HepG2 (cell line): ENCODE measurements around the gene VPS11. TPM values are rescaled to one million over a fixed set of nuclear protein-coding genes. Genes with fewer than 3 reads are reported as not detected.

ENCODE experiments used
- ATF4 ChIP-seq, 2 experiments: fragments of 450-650 bp in 1 of 2; sonication (generic) in 1 of 2; formaldehyde crosslinking; IDR thresholded peaks; 2 replicates each; pipeline versions ENCODE4 v1.5.0 to v1.8.0; 2020 to 2022; ENCODE audit warnings: mild to moderate bottlenecking in 1 of 2, missing genetic modification reagents in 1 of 2
- BATF2 ChIP-seq: sonication (generic); formaldehyde crosslinking; IDR thresholded peaks from 2 replicates; pipeline ENCODE4 v1.8.0; 2022; ENCODE audit warnings: mild to moderate bottlenecking, missing genetic modification reagents, moderate library complexity
- BHLHE40 ChIP-seq: IDR thresholded peaks from 2 replicates; pipeline ENCODE4 v1.6.1; 2011; ENCODE audit warnings: low read length, improper control_type of control experiment
- DRAP1 ChIP-seq: IDR thresholded peaks from 2 replicates; pipeline ENCODE4 v1.6.1; 2016; ENCODE audit warnings: missing genetic modification reagents, missing compliant biosample characterization
- GATAD2A ChIP-seq: IDR thresholded peaks from 2 replicates; pipeline ENCODE4 v1.6.1; 2016
- HDAC1 ChIP-seq: sonication (generic); formaldehyde crosslinking; IDR thresholded peaks from 2 replicates; pipeline ENCODE4 v1.5.1; 2020; ENCODE audit warnings: mild to moderate bottlenecking, missing genetic modification reagents
- MIER2 ChIP-seq: IDR thresholded peaks from 2 replicates; pipeline ENCODE4 v1.6.1; 2016; ENCODE audit warnings: missing biosample characterization, missing genetic modification reagents
- MXD1 ChIP-seq: sonication (generic); formaldehyde crosslinking; IDR thresholded peaks from 2 replicates; pipeline ENCODE4 v1.4.0; 2020; ENCODE audit warnings: mild to moderate bottlenecking, missing genetic modification reagents
- NFE2L1 ChIP-seq: sonication (generic); formaldehyde crosslinking; IDR thresholded peaks from 2 replicates; pipeline ENCODE4 v1.4.0; 2020; ENCODE audit warnings: missing genetic modification reagents, mild to moderate bottlenecking, borderline replicate concordance
- NFRKB ChIP-seq: fragments of 450-650 bp; IDR thresholded peaks from 2 replicates; pipeline ENCODE4 v1.6.1; 2017
- PREB ChIP-seq: sonication (generic); formaldehyde crosslinking; IDR thresholded peaks from 2 replicates; pipeline ENCODE4 v1.4.0; 2020; ENCODE audit warnings: missing genetic modification reagents
- RARA ChIP-seq: IDR thresholded peaks from 2 replicates; pipeline ENCODE4 v1.6.1; 2016; ENCODE audit warnings: missing genetic modification reagents, missing compliant biosample characterization
- RBM39 ChIP-seq: fragments of 200-400 bp; formaldehyde crosslinking; IDR thresholded peaks from one replicate; pipeline ENCODE4 v1.6.1; 2018; ENCODE audit warnings: antibody characterized with exemption, mild to moderate bottlenecking, low read depth, low read length; ENCODE audit not compliant: poor library complexity, severe bottlenecking
- REXO4 ChIP-seq: sonication (generic); formaldehyde crosslinking; IDR thresholded peaks from 2 replicates; pipeline ENCODE4 v1.8.0; 2022; ENCODE audit warnings: missing genetic modification reagents, mild to moderate bottlenecking, borderline replicate concordance
- SIN3B ChIP-seq: fragments of 150-350 bp; IDR thresholded peaks from 2 replicates; pipeline ENCODE4 v1.6.1; 2014; ENCODE audit warnings: low read length
- TARDBP ChIP-seq: sonication (generic); formaldehyde crosslinking; IDR thresholded peaks from 2 replicates; pipeline ENCODE4 v1.8.0; 2022; ENCODE audit warnings: mild to moderate bottlenecking, missing genetic modification reagents
- THAP7 ChIP-seq: sonication (generic); formaldehyde crosslinking; IDR thresholded peaks from 2 replicates; pipeline ENCODE4 v1.8.1; 2023; ENCODE audit warnings: mild to moderate bottlenecking, missing genetic modification reagents
- ZBTB2 ChIP-seq: sonication (generic); formaldehyde crosslinking; IDR thresholded peaks from 2 replicates; pipeline ENCODE4 v1.8.0; 2022; ENCODE audit warnings: low read depth, missing genetic modification reagents
- ZC3H4 ChIP-seq: sonication (generic); formaldehyde crosslinking; IDR thresholded peaks from 2 replicates; pipeline ENCODE4 v1.4.0; 2020; ENCODE audit warnings: missing genetic modification reagents, borderline replicate concordance
- ZNF121 ChIP-seq: sonication (generic); formaldehyde crosslinking; IDR thresholded peaks from 2 replicates; pipeline ENCODE4 v1.5.0; 2020; ENCODE audit warnings: mild to moderate bottlenecking, missing genetic modification reagents
- ZNF143 ChIP-seq: sonication (generic); formaldehyde crosslinking; IDR thresholded peaks from 2 replicates; pipeline ENCODE4 v1.4.0; 2020; ENCODE audit warnings: missing genetic modification reagents
- ZNF496 ChIP-seq: sonication (generic); formaldehyde crosslinking; IDR thresholded peaks from 2 replicates; pipeline ENCODE4 v1.8.1; 2023; ENCODE audit warnings: mild to moderate bottlenecking, moderate library complexity, missing genetic modification reagents; ENCODE audit not compliant: insufficient replicate concordance
- ZNF629 ChIP-seq: sonication (generic); formaldehyde crosslinking; conservative IDR thresholded peaks from 2 replicates; pipeline ENCODE4 v1.5.0; 2020; ENCODE audit warnings: missing genetic modification reagents
- ZNF7 ChIP-seq: IDR thresholded peaks from 2 replicates; pipeline ENCODE4 v1.6.1; 2016; ENCODE audit warnings: missing biosample characterization, missing genetic modification reagents
- ZSCAN25 ChIP-seq: sonication (generic); formaldehyde crosslinking; IDR thresholded peaks from 2 replicates; pipeline ENCODE4 v1.8.0; 2022; ENCODE audit warnings: mild to moderate bottlenecking, missing genetic modification reagents
- ZSCAN29 ChIP-seq: sonication (generic); formaldehyde crosslinking; conservative IDR thresholded peaks from 2 replicates; pipeline ENCODE4 v1.4.0; 2020; ENCODE audit warnings: mild to moderate bottlenecking, missing genetic modification reagents
- polyA plus RNA-seq, 8 experiments: library from polyadenylated mRNA; depleted of rRNA in 3 of 8; stranded (reverse) in 7 of 8; unstranded in 1 of 8; fragments of >200 nt; fragmentation: Illumina TruSeq in 4 of 8; extraction: Trizol in 4 of 8; gene quantifications; 2 replicates each; pipeline versions ENCODE4 v1.2.1 to v1.2.3, GENCODE V29; 2011 to 2016; ENCODE audit warnings: low read depth in 4 of 8, missing spikeins in 1 of 8, mixed read lengths in 1 of 8; ENCODE audit not compliant: insufficient read depth in 1 of 8
- total RNA-seq, 5 experiments: library from RNA; depleted of rRNA; stranded (reverse); fragments of >200 nt; fragmentation: Illumina TruSeq; extraction: Trizol; gene quantifications; 2 replicates each; pipeline ENCODE4 v1.2.3, GENCODE V29; 2016; ENCODE audit warnings: low read depth in 1 of 5

Gene VPS11
- total and polyA plus RNA-seq, 2 of the 13 experiments (the other 11 are each of a cell fraction or from before 2014, with no cell fraction given): 13.7 to 21.6 TPM

- no peak for TF ChIP-seq RBM39
- TF ChIP-seq SIN3B: peak; percentile 49; the same call in 1 of the 2 replicates
- TF ChIP-seq ZNF7 (CRISPR knock-in tag): no peak
- TF ChIP-seq ZBTB2 (CRISPR knock-in tag): no peak
- no peak for TF ChIP-seq ATF4 (CRISPR knock-in tag; IDR thresholded peaks at IDR 0.05)
- peak; percentile 55; the same call in 1 of the 2 replicates for TF ChIP-seq ZSCAN25
- peak; percentile 17; the same call in 1 of the 2 replicates for TF ChIP-seq ZSCAN29 (CRISPR knock-in tag)
- TF ChIP-seq NFE2L1 (CRISPR knock-in tag): no peak
- TF ChIP-seq NFRKB: peak; percentile 65
- no peak; the same call in 1 of the 2 replicates for TF ChIP-seq GATAD2A (CRISPR knock-in tag)
- TF ChIP-seq DRAP1 (CRISPR knock-in tag): peak; percentile 36; the same call in 1 of the 2 replicates
- TF ChIP-seq MIER2 (CRISPR knock-in tag): no peak
- TF ChIP-seq HDAC1 (CRISPR knock-in tag): peak; percentile 73; the same call in 1 of the 2 replicates
- TF ChIP-seq ZNF496: no peak
- TF ChIP-seq ZC3H4 (CRISPR knock-in tag): no peak
- no peak for TF ChIP-seq THAP7 (CRISPR knock-in tag)
- TF ChIP-seq BHLHE40: 0 out of 2 replicates have a peak, but pooled peaks have one; percentile 15
- TF ChIP-seq ZNF629: no peak
- TF ChIP-seq REXO4 (CRISPR knock-in tag): no peak
- TF ChIP-seq ZNF143 (CRISPR knock-in tag): no peak
- peak; percentile 72 for TF ChIP-seq TARDBP (CRISPR knock-in tag)
- no peak for TF ChIP-seq RARA
- TF ChIP-seq PREB: no peak
- no peak for TF ChIP-seq BATF2 (CRISPR knock-in tag)
- TF ChIP-seq MXD1 (CRISPR knock-in tag): no peak; the same call in 1 of the 2 replicates
- peak; percentile 22; the same call in 1 of the 2 replicates for TF ChIP-seq ZNF121 (CRISPR knock-in tag)
Measured at GRCh38 chr11:119101759-119102423, 34.3 kb downstream of the VPS11 start, which contains the start of gene DPAGT1 (continued).
